AG09319 (cell line): ENCODE measurements around the gene ZNF804B.

Experiments
- DNase-seq: peaks from one replicate; pipeline ENCODE4 v3.0.0-alpha.2; 2010; ENCODE audit warnings: low read depth; ENCODE audit errors: extremely low read depth
- CTCF ChIP-seq: IDR thresholded peaks from 2 replicates; pipeline ENCODE4 v1.5.1; 2011; ENCODE audit warnings: low read depth, mild to moderate bottlenecking, inconsistent platforms, low read length, moderate library complexity

ZNF804B gene

GRCh38 chr7:88835147-88835728 is 75.7 kb downstream of the ZNF804B start:
- peak; percentile 35 for TF ChIP-seq CTCF
- no peak for DNase-seq

- TF ChIP-seq CTCF = no peak
- no peak for DNase-seq
Observed at GRCh38 chr7:88842201-88842600, 82.7 kb downstream of the ZNF804B start.

DNA sequence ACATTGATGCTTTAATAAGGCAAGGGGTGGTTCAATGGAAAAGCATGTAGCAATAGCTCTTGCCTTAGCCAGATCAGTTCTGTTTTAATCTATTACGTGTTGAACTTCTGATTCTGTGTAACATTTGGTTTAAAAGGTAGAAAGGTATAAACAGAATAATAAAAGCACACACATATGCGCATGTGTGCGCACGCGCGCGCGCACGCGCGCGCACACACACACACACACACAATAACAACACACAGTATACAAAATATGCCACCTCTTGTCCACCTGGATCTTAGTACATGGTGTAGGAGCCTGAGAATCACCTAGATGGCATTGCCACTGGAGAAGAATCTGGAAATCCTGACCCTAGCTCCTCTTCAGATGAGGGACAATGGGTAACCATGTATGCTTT is 85.6 kb downstream of the ZNF804B start:
- DNase-seq = no peak
- no peak for TF ChIP-seq CTCF

DNA sequence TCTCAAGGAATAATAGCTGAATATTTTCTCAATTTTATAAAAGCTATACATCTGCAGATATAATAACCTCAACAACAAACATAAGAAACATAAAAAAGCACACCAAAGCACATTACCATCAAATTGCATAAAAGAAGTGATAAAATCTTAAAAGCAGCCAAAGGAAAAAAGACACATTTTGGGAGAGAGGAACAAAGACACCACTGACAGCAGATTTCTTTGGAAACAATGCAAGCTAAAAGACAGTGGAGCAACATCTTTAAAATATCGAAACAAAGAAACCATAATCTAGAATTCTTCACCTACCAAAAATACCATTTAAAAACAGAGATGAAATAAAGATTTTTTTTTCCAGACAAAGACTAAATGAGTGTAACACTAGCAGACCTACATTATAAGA is 91.7 kb downstream of the ZNF804B start:
- no peak for DNase-seq
- TF ChIP-seq CTCF = no peak

DNA sequence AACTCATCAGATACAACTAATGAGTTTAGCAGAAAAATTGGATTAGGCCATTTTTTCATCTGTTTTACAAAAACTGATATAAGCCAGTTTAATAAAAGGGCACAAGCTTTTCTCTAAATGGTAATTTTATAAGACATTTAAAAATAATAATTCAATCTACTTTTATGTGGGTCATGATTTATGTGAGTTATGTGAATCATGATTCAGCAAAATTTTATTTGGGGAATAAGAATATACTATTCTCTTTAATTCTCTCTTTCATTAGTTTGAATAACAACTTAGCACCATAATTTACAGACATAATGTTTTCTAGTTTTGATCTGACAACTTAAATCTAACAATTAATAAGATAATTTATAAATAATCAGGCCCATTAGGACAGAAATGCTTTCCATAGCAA is 99.8 kb downstream of the ZNF804B start:
- TF ChIP-seq CTCF = no peak
- no peak for DNase-seq

DNA sequence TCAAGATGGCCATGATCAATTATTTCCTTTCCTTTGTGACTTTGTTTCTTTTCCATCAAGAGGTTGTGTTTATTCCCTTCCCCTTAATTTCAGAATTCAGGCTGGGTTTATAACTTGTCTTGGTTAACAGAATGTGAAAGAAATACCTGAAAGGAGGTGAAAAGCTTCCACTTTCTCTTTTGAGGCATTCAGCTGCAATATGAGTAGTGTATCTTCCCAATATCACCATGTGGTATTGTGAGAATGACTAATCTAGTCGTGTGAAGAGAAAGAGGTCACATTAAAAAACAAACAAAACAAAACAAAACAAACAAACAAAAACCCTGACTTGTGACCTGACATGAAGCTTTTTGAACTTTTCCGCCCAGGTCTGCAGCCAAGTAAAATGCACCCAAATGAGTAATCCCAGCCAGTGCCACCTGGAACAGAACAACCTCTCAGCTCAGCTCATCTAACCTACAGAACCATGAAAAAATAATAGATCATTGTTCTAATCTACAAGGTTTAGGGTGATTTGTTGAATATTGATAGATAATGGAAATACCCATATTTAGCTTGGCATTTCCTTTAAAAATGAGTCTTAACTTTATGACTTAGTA is 106.9 kb downstream of the ZNF804B start:
- TF ChIP-seq CTCF = no peak
- DNase-seq = no peak

- no peak for DNase-seq
- no peak for TF ChIP-seq CTCF
Observed at GRCh38 chr7:88867158-88867557, 107.7 kb downstream of the ZNF804B start.
